GM23338 (cell line): Measurements from ENCODE around the gene ITGA7. TPM values are rescaled to one million over a fixed set of nuclear protein-coding genes. Genes with fewer than 3 reads are reported as not detected.

Experiments used
- ATAC-seq: fragments of 200-7000 bp; cut with Tn5 transposase; 3 replicates; pipeline ENCODE4 v1.9.1; 2020
- DNase-seq: peaks from one replicate; pipeline ENCODE4 v3.0.0-alpha.2; 2015; ENCODE audit warnings: low spot score
- H2AFZ ChIP-seq: fragments of 200-600 bp; sonication (generic); 2 replicates; pipeline ENCODE4 v1.8.0; 2016; ENCODE audit warnings: antibody characterized with exemption, mild to moderate bottlenecking, moderate library complexity
- H3F3A ChIP-seq: fragments of 200-600 bp; sonication (generic); replicated peaks from 2 replicates; pipeline ENCODE4 v1.8.0; 2017; ENCODE audit warnings: antibody characterized with exemption, mixed run types, low read depth
- H3K27ac ChIP-seq: fragments of 200-600 bp; sonication (generic); 2 replicates; pipeline ENCODE4 v1.6.1; 2016; ENCODE audit warnings: low read depth
- H3K27me3 ChIP-seq: fragments of 200-600 bp; sonication (generic); 2 replicates; pipeline ENCODE4 v1.8.0; 2016; ENCODE audit warnings: mild to moderate bottlenecking, mixed run types, moderate library complexity; ENCODE audit not compliant: insufficient read depth
- H3K36me3 ChIP-seq: fragments of 200-600 bp; sonication (generic); 2 replicates; pipeline ENCODE4 v1.8.0; 2016; ENCODE audit warnings: mild to moderate bottlenecking; ENCODE audit not compliant: insufficient read depth
- H3K4me1 ChIP-seq: fragments of 200-600 bp; sonication (generic); 2 replicates; pipeline ENCODE4 v1.8.0; 2016; ENCODE audit warnings: mild to moderate bottlenecking, moderate library complexity; ENCODE audit not compliant: insufficient read depth
- H3K4me2 ChIP-seq: fragments of 200-600 bp; sonication (generic); 2 replicates; pipeline ENCODE4 v1.7.1; 2017; ENCODE audit warnings: mixed run types
- H3K4me3 ChIP-seq: fragments of 200-600 bp; sonication (generic); 2 replicates; pipeline ENCODE4 v1.6.1; 2016; ENCODE audit warnings: mixed run types
- H3K79me2 ChIP-seq: fragments of 200-600 bp; sonication (generic); replicated peaks from 2 replicates; pipeline ENCODE4 v1.8.0; 2017; ENCODE audit warnings: mild to moderate bottlenecking; ENCODE audit not compliant: insufficient read depth
- H3K9me2 ChIP-seq: fragments of 200-600 bp; sonication (generic); 2 replicates; pipeline ENCODE4 v1.8.0; 2017; ENCODE audit not compliant: insufficient read depth
- H4K20me1 ChIP-seq: fragments of 200-600 bp; sonication (generic); replicated peaks from 2 replicates; pipeline ENCODE4 v1.8.0; 2017; ENCODE audit warnings: mild to moderate bottlenecking; ENCODE audit not compliant: insufficient read depth
- H3K27ac Mint-ChIP-seq: 2 replicates; pipeline ENCODE4 v1.8.0; 2020; ENCODE audit warnings: inconsistent platforms, mild to moderate bottlenecking, moderate library complexity, mixed read lengths
- H3K27me3 Mint-ChIP-seq: 3 replicates; pipeline ENCODE4 v1.8.0; 2022; ENCODE audit warnings: low read depth, mild to moderate bottlenecking, moderate library complexity, mixed read lengths, inconsistent platforms; ENCODE audit not compliant: insufficient read depth, poor library complexity
- H3K36me3 Mint-ChIP-seq: 3 replicates; pipeline ENCODE4 v1.8.0; 2021; ENCODE audit warnings: low read depth, mild to moderate bottlenecking, inconsistent platforms, moderate library complexity, mixed read lengths
- H3K4me1 Mint-ChIP-seq: 3 replicates; pipeline ENCODE4 v1.8.0; 2020; ENCODE audit warnings: mild to moderate bottlenecking, inconsistent platforms, mixed read lengths
- H3K4me3 Mint-ChIP-seq: 3 replicates; pipeline ENCODE4 v1.8.0; 2021; ENCODE audit warnings: moderate library complexity, mild to moderate bottlenecking, inconsistent platforms, mixed read lengths
- H3K9me3 Mint-ChIP-seq: 3 replicates; pipeline ENCODE4 v1.8.0; 2020; ENCODE audit warnings: moderate library complexity, mild to moderate bottlenecking, inconsistent platforms, mixed read lengths
- EZH2 ChIP-seq: fragments of 200-600 bp; sonication (generic); IDR thresholded peaks from one replicate; pipeline ENCODE4 v1.8.0; 2017; ENCODE audit warnings: antibody characterized with exemption, mild to moderate bottlenecking, low read depth; ENCODE audit not compliant: unreplicated experiment
- ZNF331 ChIP-seq: fragments of 250-450 bp; sonication (Bioruptor Pico); IDR thresholded peaks from 2 replicates; pipeline ENCODE4 v1.5.0; 2020; ENCODE audit warnings: low read depth, mild to moderate bottlenecking, moderate library complexity
- ZNF462 ChIP-seq: fragments of 250-450 bp; sonication (Bioruptor Pico); IDR thresholded peaks from 2 replicates; pipeline ENCODE4 v1.5.0; 2020; ENCODE audit warnings: mild to moderate bottlenecking, moderate library complexity
- polyA plus RNA-seq: library from polyadenylated mRNA; unstranded; fragments of >200 nt; fragmentation: Nextera tagmentation; extraction: Ambion mirVana; gene quantifications from 2 replicates; pipeline ENCODE4 v1.2.1, GENCODE V29; 2016
- total RNA-seq: library from RNA; depleted of rRNA; stranded (reverse); fragments of >200 nt; shearing (Covaris generic); gene quantifications from 2 replicates; pipeline ENCODE4 v1.2.3, GENCODE V29; 2014
- TF ChIP-seq, protein P1 (sequence below), 2 experiments: fragments of 200-600 bp in 1 of 2; sonication (generic) in 1 of 2; conservative IDR thresholded peaks; 2 replicates each; pipeline versions ENCODE4 v1.5.1 to v1.6.1; 2016 to 2017; ENCODE audit warnings: antibody characterized with exemption in 2 of 2, low read depth in 2 of 2, mild to moderate bottlenecking in 2 of 2, moderate library complexity in 1 of 2

ITGA7 gene
- total and polyA plus RNA-seq, 2 experiments from 2014 or later: 20.0 to 49.1 TPM

DNA sequence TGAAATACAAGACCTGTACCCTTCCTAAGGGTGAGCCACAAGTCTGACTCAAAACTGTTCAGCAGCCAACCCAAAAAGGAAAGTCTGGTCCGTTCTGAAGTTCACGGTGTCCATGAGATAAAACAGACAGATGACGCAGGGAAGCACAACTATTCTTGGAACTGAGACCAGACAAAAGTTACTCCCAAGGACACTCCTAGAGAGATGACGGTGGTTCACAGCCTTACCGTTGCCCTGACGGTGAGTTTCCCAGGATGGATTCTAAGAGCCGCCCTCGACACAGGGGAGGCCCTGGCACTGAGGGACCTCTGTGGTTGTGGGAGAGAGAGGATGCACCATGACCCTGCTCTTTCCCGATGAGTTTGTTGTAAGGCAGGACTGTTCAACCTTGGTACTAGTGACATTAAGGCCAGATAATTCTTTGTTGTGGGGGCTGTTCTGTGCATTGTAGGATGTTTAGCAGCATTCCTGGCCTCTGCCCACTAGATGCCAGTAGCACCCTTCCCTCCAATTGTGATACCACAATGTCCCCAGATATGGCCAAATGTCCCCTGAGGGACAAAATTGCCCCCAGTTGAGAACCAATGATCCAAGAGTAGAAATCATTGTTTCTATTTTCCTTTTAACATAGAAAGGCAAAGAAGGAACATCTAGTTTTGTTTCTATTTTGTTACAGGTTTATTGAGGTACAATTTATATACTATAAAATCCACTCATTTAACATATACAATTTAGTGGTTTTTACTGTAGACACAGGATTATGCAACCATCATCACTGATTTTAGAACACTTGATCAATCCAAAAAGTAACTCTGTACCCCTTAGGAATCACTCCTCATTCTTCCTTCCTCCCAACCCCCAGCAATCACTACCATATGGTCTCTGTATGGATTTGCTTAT, 48.0 kb downstream of the ITGA7 start:
- Mint-ChIP-seq H3K9me3 (no peaks in the 10 kb centered on the region), H3K27ac (no peak overlapping the region), H3K36me3 (no peaks in the 10 kb centered on the region), H3K27me3 (peaks cover 13% of the 10 kb centered on the region), H3K4me1 (no peaks in the 10 kb centered on the region), H3K4me3 (no peak overlapping the region)
- no peaks in the 10 kb centered on the region for H4K20me1 ChIP-seq
- ATAC-seq (peak; percentile 62), DNase-seq (peak; percentile 48)
- no peaks in the 10 kb centered on the region for H3K36me3 ChIP-seq
- no peak overlapping the region for H3K4me3 ChIP-seq
- no peaks in the 10 kb centered on the region for H3K27me3 ChIP-seq
- H2AFZ ChIP-seq: peak overlapping the region; percentile 91
- no peaks in the 10 kb centered on the region for H3F3A ChIP-seq
- no peaks in the 10 kb centered on the region for H3K4me1 ChIP-seq
- H3K27ac ChIP-seq: no peak overlapping the region
- TF ChIP-seq EZH2: no peak
- no peak for TF ChIP-seq ZNF462
- no peak for TF ChIP-seq ZNF331 (CRISPR knock-in tag)
- TF ChIP-seq, protein P1, sequence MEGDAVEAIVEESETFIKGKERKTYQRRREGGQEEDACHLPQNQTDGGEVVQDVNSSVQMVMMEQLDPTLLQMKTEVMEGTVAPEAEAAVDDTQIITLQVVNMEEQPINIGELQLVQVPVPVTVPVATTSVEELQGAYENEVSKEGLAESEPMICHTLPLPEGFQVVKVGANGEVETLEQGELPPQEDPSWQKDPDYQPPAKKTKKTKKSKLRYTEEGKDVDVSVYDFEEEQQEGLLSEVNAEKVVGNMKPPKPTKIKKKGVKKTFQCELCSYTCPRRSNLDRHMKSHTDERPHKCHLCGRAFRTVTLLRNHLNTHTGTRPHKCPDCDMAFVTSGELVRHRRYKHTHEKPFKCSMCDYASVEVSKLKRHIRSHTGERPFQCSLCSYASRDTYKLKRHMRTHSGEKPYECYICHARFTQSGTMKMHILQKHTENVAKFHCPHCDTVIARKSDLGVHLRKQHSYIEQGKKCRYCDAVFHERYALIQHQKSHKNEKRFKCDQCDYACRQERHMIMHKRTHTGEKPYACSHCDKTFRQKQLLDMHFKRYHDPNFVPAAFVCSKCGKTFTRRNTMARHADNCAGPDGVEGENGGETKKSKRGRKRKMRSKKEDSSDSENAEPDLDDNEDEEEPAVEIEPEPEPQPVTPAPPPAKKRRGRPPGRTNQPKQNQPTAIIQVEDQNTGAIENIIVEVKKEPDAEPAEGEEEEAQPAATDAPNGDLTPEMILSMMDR (conservative IDR thresholded peaks at IDR 0.05; ENCODE audit: low read depth in 2 of 2): peak; percentile 67 to 81
- no peak overlapping the region for H3K4me2 ChIP-seq
- H3K79me2 ChIP-seq: no peaks in the 10 kb centered on the region
- 0 out of 2 replicates have a peak, but pooled peaks cover under 1% of the 10 kb centered on the region for H3K9me2 ChIP-seq
